HCT116 (cell line): ENCODE data around the gene AOAH. TPM values are rescaled to one million over a fixed set of nuclear protein-coding genes. Genes with fewer than 3 reads are reported as not detected.

Source experiments
- ATAC-seq: fragments of 200-7000 bp; cut with Tn5 transposase; 2 replicates; pipeline ENCODE4 v1.9.1; 2020; ENCODE audit warnings: mild to moderate bottlenecking, moderate library complexity
- BruUV-seq: library from RNA; stranded (reverse); fragments of 400-500 nt; replicated peaks from 2 replicates; lab custom pipeline; 2021; lab: Mats Ljungman, UMichigan
- CTCF ChIA-PET: fragments of 300-600 bp; sonication (Branson Sonifier 250); formaldehyde crosslinking; loops from one replicate; lab custom pipeline; 2021; ENCODE audit warnings: antibody characterized with exemption; lab: Charles Lee
- POLR2A ChIA-PET: fragments of 300-600, 350-600 bp; sonication (Branson Sonifier 250); formaldehyde crosslinking; loops from one replicate; lab custom pipeline; 2021; ENCODE audit warnings: antibody characterized with exemption; lab: Charles Lee
- RAD21 ChIA-PET, 2 experiments: fragments of 300-600 bp; sonication (Branson Sonifier 250); formaldehyde crosslinking; loops; one replicate each; lab custom pipeline; 2023; ENCODE audit warnings: low total read pairs in 2 of 2; ENCODE audit not compliant: uncharacterized antibody in 2 of 2, unreplicated experiment in 2 of 2, low non-redundant PET in 1 of 2; lab: Charles Lee
- DNase-seq: peaks from one replicate; pipeline ENCODE4 v3.0.0-alpha.2; 2010; ENCODE audit warnings: low read depth, low spot score
- H2AFZ ChIP-seq: fragments of 200-600 bp; shearing (Covaris generic), sonication (generic); 2 replicates; pipeline ENCODE4 v1.6.1; 2017; ENCODE audit warnings: low read depth, mixed run types, mixed read lengths, antibody characterized with exemption, low read length; ENCODE audit not compliant: poor library complexity, severe bottlenecking
- H3K27ac ChIP-seq: 2 replicates; pipeline ENCODE4 v1.5.1; 2012; ENCODE audit warnings: low read depth, low read length
- H3K27me3 ChIP-seq: fragments of 200-600 bp; sonication (generic); 2 replicates; pipeline ENCODE4 v1.6.1; 2016; ENCODE audit warnings: mixed run types, low read length, mixed read lengths; ENCODE audit not compliant: insufficient read depth
- H3K36me3 ChIP-seq, 2 experiments: fragments of 200-500 bp in 1 of 2; fragments of 200-600 bp in 1 of 2; sonication (Bioruptor generic) in 1 of 2; sonication (generic) in 1 of 2; 2 replicates each; pipeline versions ENCODE4 v1.5.1 to v1.6.1; 2014 to 2016; ENCODE audit warnings: low read length in 2 of 2, inconsistent platforms in 1 of 2, mixed read lengths in 1 of 2, mixed run types in 1 of 2; ENCODE audit not compliant: insufficient read depth in 2 of 2, control insufficient read depth in 1 of 2
- H3K4me1 ChIP-seq, 2 experiments: fragments of 200-600 bp in 1 of 2; sonication (generic) in 1 of 2; 2 replicates each; pipeline versions ENCODE4 v1.5.1 to v1.6.1; 2012 to 2017; ENCODE audit warnings: low read length in 2 of 2, inconsistent platforms in 1 of 2, mild to moderate bottlenecking in 1 of 2, mixed read lengths in 1 of 2, mixed run types in 1 of 2, moderate library complexity in 1 of 2; ENCODE audit not compliant: insufficient read depth in 2 of 2, control insufficient read depth in 1 of 2
- H3K4me2 ChIP-seq: fragments of 200-600 bp; sonication (generic); 2 replicates; pipeline ENCODE4 v1.6.1; 2017; ENCODE audit warnings: mixed run types, low read length, mixed read lengths
- H3K4me3 ChIP-seq, 2 experiments: fragments of 200-600 bp in 1 of 2; sonication (generic) in 1 of 2; replicated peaks in 1 of 2; 2 replicates each; pipeline ENCODE4 v1.5.1; 2011 to 2016; ENCODE audit warnings: low read length in 2 of 2, control low read depth in 1 of 2, low read depth in 1 of 2, mild to moderate bottlenecking in 1 of 2, mixed read lengths in 1 of 2, mixed run types in 1 of 2
- H3K79me2 ChIP-seq: fragments of 200-600 bp; sonication (generic); 2 replicates; pipeline ENCODE4 v1.6.1; 2017; ENCODE audit warnings: mild to moderate bottlenecking, mixed run types, low read length, moderate library complexity, mixed read lengths; ENCODE audit not compliant: insufficient read depth
- H3K9ac ChIP-seq: fragments of 200-600 bp; sonication (generic); 2 replicates; pipeline ENCODE4 v1.6.1; 2016; ENCODE audit warnings: low read length, mixed read lengths
- H3K9me2 ChIP-seq: fragments of 200-600 bp; sonication (generic), shearing (Covaris generic); 2 replicates; pipeline ENCODE4 v1.6.1; 2017; ENCODE audit warnings: mixed run types, mild to moderate bottlenecking, moderate library complexity; ENCODE audit not compliant: insufficient read depth
- H3K9me3 ChIP-seq, 2 experiments: fragments of 200-500 bp in 1 of 2; fragments of 200-600 bp in 1 of 2; sonication (Bioruptor generic) in 1 of 2; sonication (generic) in 1 of 2; 2 replicates each; pipeline ENCODE4 v1.6.1; 2014 to 2017; ENCODE audit warnings: low read length in 2 of 2, mixed read lengths in 2 of 2, inconsistent platforms in 1 of 2, low read depth in 1 of 2, mild to moderate bottlenecking in 1 of 2, mixed run types in 1 of 2, moderate library complexity in 1 of 2; ENCODE audit not compliant: control insufficient read depth in 1 of 2, insufficient read depth in 1 of 2
- H4K20me1 ChIP-seq: fragments of 200-600 bp; sonication (generic), shearing (Covaris generic); 2 replicates; pipeline ENCODE4 v1.6.1; 2017; ENCODE audit warnings: mixed run types, mild to moderate bottlenecking, moderate library complexity; ENCODE audit not compliant: insufficient read depth
- CBX3 ChIP-seq: IDR thresholded peaks from 2 replicates; pipeline ENCODE4 v1.6.1; 2012; ENCODE audit warnings: low read depth
- ELF1 ChIP-seq: IDR thresholded peaks from 2 replicates; pipeline ENCODE4 v1.6.1; 2012; ENCODE audit warnings: low read depth, borderline replicate concordance
- EZH2phosphoT487 ChIP-seq: fragments of 200-600 bp; IDR thresholded peaks from 2 replicates; pipeline ENCODE4 v1.6.1; 2018; ENCODE audit warnings: antibody characterized with exemption, borderline replicate concordance
- JUND ChIP-seq: IDR thresholded peaks from 2 replicates; pipeline ENCODE4 v1.6.1; 2012
- POLR2AphosphoS5 ChIP-seq: IDR thresholded peaks from 2 replicates; pipeline ENCODE4 v1.6.1; 2011; ENCODE audit warnings: mild to moderate bottlenecking, low read depth, low read length, moderate library complexity
- RAD21 ChIP-seq: IDR thresholded peaks from 2 replicates; pipeline ENCODE4 v1.6.1; 2012; ENCODE audit warnings: low read depth, mild to moderate bottlenecking
- SIN3A ChIP-seq: IDR thresholded peaks from 2 replicates; pipeline ENCODE4 v1.6.1; 2012; ENCODE audit warnings: low read depth
- SP1 ChIP-seq: IDR thresholded peaks from 2 replicates; pipeline ENCODE4 v1.6.1; 2012; ENCODE audit warnings: low read depth
- TCF7L2 ChIP-seq: IDR thresholded peaks from 2 replicates; pipeline ENCODE4 v1.7.0; 2011; ENCODE audit warnings: borderline replicate concordance, inconsistent platforms; ENCODE audit not compliant: insufficient read depth, insufficient read length; ENCODE audit errors: extremely low read depth
- ZNF274 ChIP-seq: fragments of 200-500 bp; sonication (Bioruptor generic); IDR thresholded peaks from 2 replicates; pipeline ENCODE4 v1.6.1; 2014; ENCODE audit warnings: mild to moderate bottlenecking, low read depth, low read length, inconsistent platforms
- intact Hi-C: fragments of 100-400 bp; cut with micrococcal nuclease; formaldehyde crosslinking; loops from 2 replicates; pipeline ENCODE4 v1.10.0; 2022
- total RNA-seq: library from RNA; stranded (reverse); gene quantifications from one replicate; pipeline ENCODE4 v1.2.1, GENCODE V29; 2021; ENCODE audit not compliant: unreplicated experiment
- TF ChIP-seq, protein P1 (sequence below): IDR thresholded peaks from 2 replicates; pipeline ENCODE4 v1.6.1; 2012
- TF ChIP-seq, protein P2 (sequence below): IDR thresholded peaks from 2 replicates; pipeline ENCODE4 v1.6.1; 2011; ENCODE audit warnings: mild to moderate bottlenecking, low read length, moderate library complexity; ENCODE audit not compliant: insufficient replicate concordance; ENCODE audit errors: extremely low read depth

AOAH gene
- total RNA-seq, 1 experiment from 2014 or later: 1.1 TPM

GRCh38 chr7:36746347-36746746 is 22.1 kb upstream of the AOAH start:
- Histone ChIP-seq H2AFZ (no peak overlapping the region), H3K9me3 (no peaks in the 10 kb centered on the region), H3K36me3 (no peaks in the 10 kb centered on the region), H3K9me2 (no peaks in the 10 kb centered on the region; the same call in 1 of the 2 replicates), H3K27ac (no peak overlapping the region), H3K79me2 (no peaks in the 10 kb centered on the region), H3K27me3 (peaks cover 11% of the 10 kb centered on the region), H4K20me1 (no peaks in the 10 kb centered on the region), H3K4me2 (no peak overlapping the region), H3K4me3 (no peak overlapping the region), H3K4me1 (no peaks in the 10 kb centered on the region), H3K9ac (no peak overlapping the region)
- intact Hi-C loops: no loop called here
- TF ChIP-seq JUND (no peak), ZNF274 (no peak), CBX3 (no peak), EZH2phosphoT487 (no peak), SIN3A (no peak), ELF1 (no peak), SP1 (no peak)
- BruUV-seq: no TSS peak
- no peak for ATAC-seq
- CTCF ChIA-PET: no interaction called here
- RAD21 ChIA-PET: no interaction called here
- POLR2A ChIA-PET: no interaction called here
- no peak for DNase-seq

GRCh38 chr7:36742911-36743775 is 18.8 kb upstream of the AOAH start:
- H3K4me1 ChIP-seq: no peaks in the 10 kb centered on the region
- ChIA-PET POLR2A (no interaction called here), RAD21 (no interaction called here), CTCF (no interaction called here)
- no peak overlapping the region for H3K4me2 ChIP-seq
- BruUV-seq: no TSS peak
- H3K9me2 ChIP-seq: no peaks in the 10 kb centered on the region
- intact Hi-C loops: no loop called here
- no peak for ATAC-seq
- no peaks in the 10 kb centered on the region for H4K20me1 ChIP-seq
- no peak overlapping the region for H3K4me3 ChIP-seq
- H3K27ac ChIP-seq: no peak overlapping the region
- H3K9ac ChIP-seq: no peak overlapping the region
- no peaks in the 10 kb centered on the region for H3K36me3 ChIP-seq
- no peaks in the 10 kb centered on the region for H3K9me3 ChIP-seq
- H2AFZ ChIP-seq: no peak overlapping the region
- no peaks in the 10 kb centered on the region for H3K79me2 ChIP-seq
- no peak for DNase-seq
- peaks cover 9% of the 10 kb centered on the region for H3K27me3 ChIP-seq
- no peak for TF ChIP-seq EZH2phosphoT487
- TF ChIP-seq, protein P1, sequence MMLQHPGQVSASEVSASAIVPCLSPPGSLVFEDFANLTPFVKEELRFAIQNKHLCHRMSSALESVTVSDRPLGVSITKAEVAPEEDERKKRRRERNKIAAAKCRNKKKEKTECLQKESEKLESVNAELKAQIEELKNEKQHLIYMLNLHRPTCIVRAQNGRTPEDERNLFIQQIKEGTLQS: no peak
- no peak for TF ChIP-seq TCF7L2
- TF ChIP-seq SIN3A: no peak
- no peak for TF ChIP-seq POLR2AphosphoS5
- TF ChIP-seq, protein P2, sequence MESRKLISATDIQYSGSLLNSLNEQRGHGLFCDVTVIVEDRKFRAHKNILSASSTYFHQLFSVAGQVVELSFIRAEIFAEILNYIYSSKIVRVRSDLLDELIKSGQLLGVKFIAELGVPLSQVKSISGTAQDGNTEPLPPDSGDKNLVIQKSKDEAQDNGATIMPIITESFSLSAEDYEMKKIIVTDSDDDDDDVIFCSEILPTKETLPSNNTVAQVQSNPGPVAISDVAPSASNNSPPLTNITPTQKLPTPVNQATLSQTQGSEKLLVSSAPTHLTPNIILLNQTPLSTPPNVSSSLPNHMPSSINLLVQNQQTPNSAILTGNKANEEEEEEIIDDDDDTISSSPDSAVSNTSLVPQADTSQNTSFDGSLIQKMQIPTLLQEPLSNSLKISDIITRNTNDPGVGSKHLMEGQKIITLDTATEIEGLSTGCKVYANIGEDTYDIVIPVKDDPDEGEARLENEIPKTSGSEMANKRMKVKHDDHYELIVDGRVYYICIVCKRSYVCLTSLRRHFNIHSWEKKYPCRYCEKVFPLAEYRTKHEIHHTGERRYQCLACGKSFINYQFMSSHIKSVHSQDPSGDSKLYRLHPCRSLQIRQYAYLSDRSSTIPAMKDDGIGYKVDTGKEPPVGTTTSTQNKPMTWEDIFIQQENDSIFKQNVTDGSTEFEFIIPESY: no peak
- no peak for TF ChIP-seq RAD21
